HepG2 (cell line): Measurements from ENCODE around the gene SEBOX. TPM values are rescaled to one million over a fixed set of nuclear protein-coding genes. Genes with fewer than 3 reads are reported as not detected.

ENCODE experiments used
- ARID5B ChIP-seq: IDR thresholded peaks from 2 replicates; pipeline ENCODE4 v1.4.0; 2020; ENCODE audit warnings: mild to moderate bottlenecking, missing genetic modification reagents
- ATAD3A ChIP-seq: sonication (generic); formaldehyde crosslinking; IDR thresholded peaks from 2 replicates; pipeline ENCODE4 v1.4.0; 2020; ENCODE audit warnings: missing genetic modification reagents
- BORCS8-MEF2B ChIP-seq: sonication (generic); formaldehyde crosslinking; IDR thresholded peaks from 2 replicates; pipeline ENCODE4 v1.8.0; 2022; ENCODE audit warnings: mild to moderate bottlenecking, missing genetic modification reagents
- GPBP1L1 ChIP-seq: sonication (generic); formaldehyde crosslinking; IDR thresholded peaks from 2 replicates; pipeline ENCODE4 v1.5.0; 2020; ENCODE audit warnings: mild to moderate bottlenecking, missing genetic modification reagents
- GTF3A ChIP-seq: sonication (generic); formaldehyde crosslinking; conservative IDR thresholded peaks from 2 replicates; pipeline ENCODE4 v1.4.0; 2020; ENCODE audit warnings: mild to moderate bottlenecking, missing genetic modification reagents
- HHEX ChIP-seq: IDR thresholded peaks from 2 replicates; pipeline ENCODE4 v1.6.1; 2016; ENCODE audit warnings: control low read depth
- IRF1 ChIP-seq: sonication (generic); formaldehyde crosslinking; IDR thresholded peaks from 2 replicates; pipeline ENCODE4 v1.4.0; 2020; ENCODE audit warnings: low read depth, mild to moderate bottlenecking, missing genetic modification reagents
- MXD4 ChIP-seq: IDR thresholded peaks from 2 replicates; pipeline ENCODE4 v1.6.1; 2016; ENCODE audit warnings: mild to moderate bottlenecking, missing biosample characterization, missing genetic modification reagents
- NFIC ChIP-seq: IDR thresholded peaks from 2 replicates; pipeline ENCODE4 v1.6.1; 2012; ENCODE audit warnings: mild to moderate bottlenecking, low read length, inconsistent platforms
- PHF8 ChIP-seq: sonication (generic); formaldehyde crosslinking; IDR thresholded peaks from 2 replicates; pipeline ENCODE4 v1.5.0; 2020; ENCODE audit warnings: missing genetic modification reagents
- REXO4 ChIP-seq: sonication (generic); formaldehyde crosslinking; IDR thresholded peaks from 2 replicates; pipeline ENCODE4 v1.8.0; 2022; ENCODE audit warnings: missing genetic modification reagents, mild to moderate bottlenecking, borderline replicate concordance
- RNF2 ChIP-seq: fragments of 450-650 bp; conservative IDR thresholded peaks from 2 replicates; pipeline ENCODE4 v1.6.1; 2016; ENCODE audit warnings: low read depth
- SMYD3 ChIP-seq: sonication (generic); formaldehyde crosslinking; IDR thresholded peaks from 2 replicates; pipeline ENCODE4 v1.8.1; 2023; ENCODE audit warnings: mild to moderate bottlenecking, missing genetic modification reagents
- ZBTB4 ChIP-seq: sonication (generic); formaldehyde crosslinking; IDR thresholded peaks from 2 replicates; pipeline ENCODE4 v1.4.0; 2020; ENCODE audit warnings: missing genetic modification reagents, mild to moderate bottlenecking, borderline replicate concordance
- ZNF101 ChIP-seq: sonication (generic); formaldehyde crosslinking; IDR thresholded peaks from 2 replicates; pipeline ENCODE4 v1.4.0; 2020; ENCODE audit warnings: mild to moderate bottlenecking, low read depth, missing genetic modification reagents, borderline replicate concordance
- ZNF263 ChIP-seq: sonication (generic); formaldehyde crosslinking; IDR thresholded peaks from 2 replicates; pipeline ENCODE4 v1.4.0; 2020; ENCODE audit warnings: missing genetic modification reagents
- ZNF280D ChIP-seq: sonication (generic); formaldehyde crosslinking; IDR thresholded peaks from 2 replicates; pipeline ENCODE4 v1.5.1; 2020; ENCODE audit warnings: mild to moderate bottlenecking, missing genetic modification reagents
- ZNF331 ChIP-seq: sonication (generic); formaldehyde crosslinking; IDR thresholded peaks from 2 replicates; pipeline ENCODE4 v1.4.0; 2020; ENCODE audit warnings: missing genetic modification reagents
- ZNF703 ChIP-seq: sonication (generic); formaldehyde crosslinking; IDR thresholded peaks from 2 replicates; pipeline ENCODE4 v1.5.1; 2020; ENCODE audit warnings: missing genetic modification reagents, mild to moderate bottlenecking, moderate library complexity, borderline replicate concordance
- polyA plus RNA-seq, 8 experiments: library from polyadenylated mRNA; depleted of rRNA in 3 of 8; stranded (reverse) in 7 of 8; unstranded in 1 of 8; fragments of >200 nt; fragmentation: Illumina TruSeq in 4 of 8; extraction: Trizol in 4 of 8; gene quantifications; 2 replicates each; pipeline versions ENCODE4 v1.2.1 to v1.2.3, GENCODE V29; 2011 to 2016; ENCODE audit warnings: low read depth in 4 of 8, missing spikeins in 1 of 8, mixed read lengths in 1 of 8; ENCODE audit not compliant: insufficient read depth in 1 of 8
- total RNA-seq, 5 experiments: library from RNA; depleted of rRNA; stranded (reverse); fragments of >200 nt; fragmentation: Illumina TruSeq; extraction: Trizol; gene quantifications; 2 replicates each; pipeline ENCODE4 v1.2.3, GENCODE V29; 2016; ENCODE audit warnings: low read depth in 1 of 5

The SEBOX gene
- total and polyA plus RNA-seq, 2 of the 13 experiments (the other 11 are each of a cell fraction or from before 2014, with no cell fraction given) = not detected

GRCh38 chr17:28346746-28347246 is 18.2 kb downstream of the SEBOX start (continued):
- TF ChIP-seq ZBTB4 (CRISPR knock-in tag) (no peak), ZNF101 (CRISPR knock-in tag) (no peak), SMYD3 (CRISPR knock-in tag) (no peak), REXO4 (CRISPR knock-in tag) (no peak), HHEX (CRISPR knock-in tag) (no peak), RNF2 (no peak), ZNF331 (no peak), IRF1 (CRISPR knock-in tag) (no peak), ZNF703 (CRISPR knock-in tag) (no peak), NFIC (no peak), MXD4 (no peak), ATAD3A (CRISPR knock-in tag) (no peak), GTF3A (CRISPR knock-in tag) (no peak), GPBP1L1 (CRISPR knock-in tag) (no peak), BORCS8-MEF2B (CRISPR knock-in tag) (no peak), ARID5B (CRISPR knock-in tag) (peak; percentile 50), ZNF263 (CRISPR knock-in tag) (no peak), ZNF280D (CRISPR knock-in tag) (0 out of 2 replicates have a peak, but pooled peaks have one; percentile 55), PHF8 (CRISPR knock-in tag) (no peak)
